Activated T-cell treated with anti-CD3 and anti-CD28 coated beads, Interleukin-2, amount 50 U/mL, for 24 hours (primary cell): Measurements from ENCODE around the gene TIE1.
A peak's percentile ranks its signal among the peaks of the same experiment; 100 is the strongest.

Experiments
- DNase-seq: peaks from one replicate; pipeline ENCODE4 v3.0.0-alpha.2; 2020
- H3K27ac Mint-ChIP-seq: 2 replicates; pipeline ENCODE4 v1.8.0; 2020; ENCODE audit warnings: mild to moderate bottlenecking, mixed read lengths
- H3K27me3 Mint-ChIP-seq: 2 replicates; pipeline ENCODE4 v1.8.0; 2020; ENCODE audit warnings: mixed read lengths
- H3K36me3 Mint-ChIP-seq: 2 replicates; pipeline ENCODE4 v1.8.0; 2020; ENCODE audit warnings: low read depth, mixed read lengths
- H3K4me1 Mint-ChIP-seq: 2 replicates; pipeline ENCODE4 v1.8.0; 2020; ENCODE audit warnings: low read depth, mixed read lengths
- H3K4me3 Mint-ChIP-seq: 2 replicates; pipeline ENCODE4 v1.8.0; 2020; ENCODE audit warnings: mild to moderate bottlenecking, moderate library complexity, mixed read lengths
- H3K9me3 Mint-ChIP-seq: 2 replicates; pipeline ENCODE4 v1.8.0; 2020; ENCODE audit warnings: mixed read lengths

The TIE1 gene

DNA sequence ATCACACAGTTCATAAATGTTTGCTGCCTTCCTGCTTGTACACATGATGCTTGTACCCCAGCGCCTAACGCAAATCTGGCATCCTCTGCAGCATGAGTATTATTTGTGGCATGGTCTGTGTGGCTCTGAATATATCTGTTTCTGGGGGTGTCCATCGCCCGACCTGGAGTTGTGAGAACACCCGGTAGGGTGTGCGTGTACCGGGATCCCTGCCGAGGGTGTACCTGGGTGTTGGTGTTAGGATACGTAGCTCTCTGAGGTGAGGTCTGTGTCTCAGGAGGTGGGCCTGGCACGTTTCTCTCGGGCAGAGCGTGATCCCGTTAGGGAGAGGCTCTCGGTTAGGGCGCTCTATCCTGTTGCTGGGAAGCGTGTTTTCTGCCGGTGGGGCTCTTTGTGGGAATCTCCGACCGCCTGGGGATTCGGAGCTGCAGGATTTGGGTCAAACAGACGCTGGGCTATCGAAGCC lies 47.6 kb downstream of the TIE1 start:
- H3K27me3 Mint-ChIP-seq: no peaks in the 10 kb centered on the region
- DNase-seq: no peak
- no peak overlapping the region for H3K27ac Mint-ChIP-seq
- peaks cover 11% of the 10 kb centered on the region for H3K4me1 Mint-ChIP-seq
- H3K4me3 Mint-ChIP-seq: peak overlapping the region; percentile 30
- H3K9me3 Mint-ChIP-seq: no peaks in the 10 kb centered on the region
- H3K36me3 Mint-ChIP-seq: no peaks in the 10 kb centered on the region

GRCh38 chr1:43348809-43349593 lies 48.2 kb downstream of the TIE1 start:
- Mint-ChIP-seq H3K36me3 (no peaks in the 10 kb centered on the region), H3K27me3 (no peaks in the 10 kb centered on the region), H3K27ac (peak overlapping the region; percentile 87), H3K4me1 (peaks cover 11% of the 10 kb centered on the region), H3K9me3 (no peaks in the 10 kb centered on the region), H3K4me3 (peak overlapping the region; percentile 71)
- DNase-seq: peak; percentile 79

- H3K27ac Mint-ChIP-seq: peak overlapping the region; percentile 87
- no peak for DNase-seq
- no peaks in the 10 kb centered on the region for H3K36me3 Mint-ChIP-seq
- H3K27me3 Mint-ChIP-seq: no peaks in the 10 kb centered on the region
- H3K4me1 Mint-ChIP-seq: peaks cover 11% of the 10 kb centered on the region
- no peaks in the 10 kb centered on the region for H3K9me3 Mint-ChIP-seq
- H3K4me3 Mint-ChIP-seq: peak overlapping the region; percentile 71
These were observed 49.0 kb downstream of the TIE1 start for GRCh38 chr1:43349594-43350306.

DNA sequence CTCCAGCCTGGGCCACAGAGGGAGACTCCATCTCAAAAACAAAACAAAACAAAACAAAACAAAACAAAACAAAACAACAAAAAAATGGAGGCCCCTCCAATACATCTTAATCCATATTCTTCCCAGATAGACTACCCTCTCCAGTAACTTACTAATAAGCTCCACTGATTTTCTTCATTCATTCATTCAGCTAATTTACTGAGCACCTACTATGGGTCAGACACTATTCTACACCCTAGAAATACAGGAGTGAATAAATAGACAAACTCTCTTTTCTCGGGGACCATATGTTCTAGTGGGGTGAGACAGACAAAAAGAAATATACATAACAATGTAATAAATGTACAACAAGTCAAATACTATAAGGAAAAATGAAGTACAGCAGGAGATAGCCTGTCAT lies 50.2 kb downstream of the TIE1 start:
- Mint-ChIP-seq H3K27me3 (no peaks in the 10 kb centered on the region), H3K4me3 (no peak overlapping the region), H3K4me1 (peaks cover 10% of the 10 kb centered on the region), H3K9me3 (no peaks in the 10 kb centered on the region), H3K36me3 (no peaks in the 10 kb centered on the region), H3K27ac (no peak overlapping the region)
- DNase-seq: no peak

GRCh38 chr1:43351421-43352350 lies 50.9 kb downstream of the TIE1 start:
- H3K27ac Mint-ChIP-seq: no peak overlapping the region

DNA sequence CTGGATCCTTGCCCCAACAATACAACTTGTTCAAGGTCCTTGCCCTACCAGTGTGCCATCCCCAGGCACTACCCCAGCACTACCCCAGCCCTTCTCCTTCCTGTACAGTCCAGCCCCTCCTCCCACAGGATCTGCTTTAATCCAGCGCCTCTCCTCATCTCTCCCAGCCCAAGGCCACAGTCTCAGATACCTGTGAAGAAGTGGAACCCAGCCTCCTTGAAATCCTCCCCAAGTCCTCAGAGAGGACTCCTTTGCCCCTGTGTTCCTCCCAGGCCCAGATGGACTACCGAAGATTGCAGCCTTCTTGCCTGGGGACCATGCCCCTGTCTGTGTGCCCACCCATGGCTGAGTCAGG lies 51.5 kb downstream of the TIE1 start:
- Mint-ChIP-seq H3K27ac (no peak overlapping the region), H3K27me3 (no peaks in the 10 kb centered on the region), H3K4me1 (peaks cover 10% of the 10 kb centered on the region)

More at GRCh38 chr1:43351421-43352350, 50.9 kb downstream of the TIE1 start:
- Mint-ChIP-seq H3K36me3 (no peaks in the 10 kb centered on the region), H3K27me3 (no peaks in the 10 kb centered on the region), H3K4me3 (no peak overlapping the region), H3K4me1 (peaks cover 10% of the 10 kb centered on the region), H3K9me3 (no peaks in the 10 kb centered on the region)
- no peak for DNase-seq

DNA sequence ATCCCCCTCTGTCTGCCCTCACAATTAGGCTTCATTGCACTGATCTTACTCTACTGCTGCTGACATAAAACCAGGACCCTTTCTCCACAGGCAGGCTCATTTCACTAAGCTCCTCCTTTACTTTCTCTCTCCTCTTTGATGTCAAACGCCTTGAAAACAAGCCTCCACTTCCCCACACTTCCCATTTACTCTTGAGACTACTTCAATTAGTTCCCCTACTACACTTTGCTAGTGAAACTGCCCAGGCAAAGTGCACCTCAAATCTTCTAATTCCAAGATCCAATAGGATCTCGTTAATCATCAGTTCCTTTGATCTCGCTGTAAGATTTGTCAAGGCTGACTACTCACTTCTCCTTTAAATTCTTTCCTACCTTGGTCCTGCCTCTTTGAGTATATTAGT lies 52.1 kb downstream of the TIE1 start:
- no peaks in the 10 kb centered on the region for H3K27me3 Mint-ChIP-seq
- H3K9me3 Mint-ChIP-seq: no peaks in the 10 kb centered on the region
- peaks cover 2% of the 10 kb centered on the region for H3K36me3 Mint-ChIP-seq
- H3K4me3 Mint-ChIP-seq: no peak overlapping the region
- no peak overlapping the region for H3K27ac Mint-ChIP-seq
- no peak for DNase-seq
- peaks cover 12% of the 10 kb centered on the region for H3K4me1 Mint-ChIP-seq

More for the DNA sequence above, 51.5 kb downstream of the TIE1 start:
- H3K36me3 Mint-ChIP-seq: no peaks in the 10 kb centered on the region
- no peak for DNase-seq
- H3K9me3 Mint-ChIP-seq: no peaks in the 10 kb centered on the region
- H3K4me3 Mint-ChIP-seq: no peak overlapping the region

GRCh38 chr1:43354471-43354870 lies 53.7 kb downstream of the TIE1 start:
- H3K27ac Mint-ChIP-seq: no peak overlapping the region
- H3K36me3 Mint-ChIP-seq: peaks cover 15% of the 10 kb centered on the region
- H3K4me3 Mint-ChIP-seq: no peak overlapping the region
- no peaks in the 10 kb centered on the region for H3K9me3 Mint-ChIP-seq
- peaks cover 14% of the 10 kb centered on the region for H3K4me1 Mint-ChIP-seq
- no peak for DNase-seq
- no peaks in the 10 kb centered on the region for H3K27me3 Mint-ChIP-seq

GRCh38 chr1:43354936-43355335 lies 54.2 kb downstream of the TIE1 start:
- H3K27me3 Mint-ChIP-seq: no peaks in the 10 kb centered on the region
- H3K4me1 Mint-ChIP-seq: peaks cover 14% of the 10 kb centered on the region
- no peak for DNase-seq
- no peak overlapping the region for H3K27ac Mint-ChIP-seq
- H3K36me3 Mint-ChIP-seq: peaks cover 20% of the 10 kb centered on the region
- no peak overlapping the region for H3K4me3 Mint-ChIP-seq
- no peaks in the 10 kb centered on the region for H3K9me3 Mint-ChIP-seq

DNA sequence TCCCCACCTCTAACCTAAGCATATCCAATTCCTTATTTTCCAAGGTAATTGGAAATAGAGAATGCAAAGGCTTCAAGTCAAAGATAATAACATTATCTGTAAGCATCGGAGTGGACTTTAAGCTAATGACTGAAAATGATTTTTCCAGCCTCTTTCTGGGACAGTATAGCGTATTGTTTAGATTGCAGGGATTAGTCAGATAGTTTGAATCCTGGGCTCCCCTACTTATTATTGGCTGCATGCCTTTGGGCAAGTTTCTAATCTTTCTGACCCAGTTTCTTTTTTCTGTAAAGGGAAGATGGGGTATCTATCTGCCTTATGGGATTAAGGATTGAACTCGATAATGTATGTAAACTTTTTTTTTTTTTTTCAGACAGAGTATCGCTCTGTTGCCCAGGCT lies 56.5 kb downstream of the TIE1 start:
- H3K36me3 Mint-ChIP-seq: peaks cover 43% of the 10 kb centered on the region
- no peaks in the 10 kb centered on the region for H3K9me3 Mint-ChIP-seq
- H3K4me1 Mint-ChIP-seq: peaks cover 36% of the 10 kb centered on the region
- DNase-seq: no peak
- H3K4me3 Mint-ChIP-seq: peak overlapping the region; percentile 93
- no peaks in the 10 kb centered on the region for H3K27me3 Mint-ChIP-seq
- H3K27ac Mint-ChIP-seq: no peak overlapping the region

GRCh38 chr1:43358121-43358745 lies 57.5 kb downstream of the TIE1 start:
- Mint-ChIP-seq H3K27me3 (no peaks in the 10 kb centered on the region), H3K36me3 (peaks cover 53% of the 10 kb centered on the region), H3K4me1 (peaks cover 39% of the 10 kb centered on the region), H3K4me3 (peak overlapping the region; percentile 93), H3K27ac (peak overlapping the region; percentile 94), H3K9me3 (no peaks in the 10 kb centered on the region)
- DNase-seq: no peak

- DNase-seq: peak; percentile 99
- H3K27ac Mint-ChIP-seq: peak within 1 kb of the TSS; percentile 94
- H3K36me3 Mint-ChIP-seq: peaks cover 61% of the 10 kb centered on the region
- H3K4me3 Mint-ChIP-seq: peak within 1 kb of the TSS; percentile 93
- H3K9me3 Mint-ChIP-seq: no peaks in the 10 kb centered on the region
- peaks cover 43% of the 10 kb centered on the region for H3K4me1 Mint-ChIP-seq
- H3K27me3 Mint-ChIP-seq: no peaks in the 10 kb centered on the region
These were observed 58.2 kb downstream of the TIE1 start, which contains the start of gene CDC20 for GRCh38 chr1:43358746-43359693. Gene CDC20, plus strand, starts transcription at chr1:43358981. Its CDS starts 235 bp downstream, at chr1:43359216.

DNA sequence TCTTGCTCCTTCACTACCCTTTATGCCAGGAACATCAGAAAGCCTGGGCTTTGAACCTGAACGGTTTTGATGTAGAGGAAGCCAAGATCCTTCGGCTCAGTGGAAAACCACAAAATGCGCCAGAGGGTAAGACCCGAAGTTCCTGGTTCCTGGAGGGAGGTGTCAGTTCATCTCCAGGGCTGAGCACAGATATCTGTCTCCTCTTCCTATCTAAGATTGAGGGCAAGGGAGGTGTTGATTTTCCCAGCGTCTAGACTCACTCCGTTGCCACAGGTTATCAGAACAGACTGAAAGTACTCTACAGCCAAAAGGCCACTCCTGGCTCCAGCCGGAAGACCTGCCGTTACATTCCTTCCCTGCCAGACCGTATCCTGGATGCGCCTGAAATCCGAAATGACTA lies 58.9 kb downstream of the TIE1 start:
- Mint-ChIP-seq H3K4me1 (peaks cover 43% of the 10 kb centered on the region), H3K36me3 (peaks cover 68% of the 10 kb centered on the region), H3K27ac (peak overlapping the region; percentile 94), H3K4me3 (peak overlapping the region; percentile 93), H3K9me3 (no peaks in the 10 kb centered on the region), H3K27me3 (no peaks in the 10 kb centered on the region)
- no peak for DNase-seq
